Sigmoid colon (tissue), 7 donors: ENCODE measurements around the gene AADACL4. TPM values are rescaled to one million over a fixed set of nuclear protein-coding genes. Genes with fewer than 3 reads are reported as not detected.

Experiments
- DNase-seq: peaks from one replicate; pipeline ENCODE4 v3.0.0-alpha.2; 2019
- H3K27ac ChIP-seq, 4 donors: fragments of 200-600 bp; sonication (generic); one replicate each; pipeline ENCODE4 v1.5.1; 2016 to 2019; ENCODE audit warnings: mild to moderate bottlenecking in 1 of 4
- H3K27me3 ChIP-seq, 3 donors: fragments of 200-600 bp; sonication (generic); one replicate each; pipeline ENCODE4 v1.5.1; 2019; ENCODE audit warnings: mild to moderate bottlenecking in 1 of 3
- H3K36me3 ChIP-seq, 4 donors: fragments of 200-600 bp; sonication (generic); one replicate each; pipeline ENCODE4 v1.5.1; 2016 to 2019
- H3K4me1 ChIP-seq, 4 donors: fragments of 200-600 bp; sonication (generic); one replicate each; pipeline ENCODE4 v1.5.1; 2017 to 2019
- H3K4me3 ChIP-seq, 4 donors: fragments of 200-600 bp; sonication (generic); one replicate each; pipeline ENCODE4 v1.5.1; 2017 to 2019; ENCODE audit warnings: mild to moderate bottlenecking in 2 of 4, moderate library complexity in 1 of 4
- H3K9me3 ChIP-seq, 4 donors: fragments of 200-600 bp in 3 of 4; sonication (generic) in 3 of 4; one replicate each; pipeline versions ENCODE4 v1.5.1 to v1.6.1; 2013 to 2019
- CTCF ChIP-seq, 4 experiments: fragments of 450-650 bp in 3 of 4; fragments of 200-600 bp in 1 of 4; IDR thresholded peaks; one replicate each; pipeline ENCODE4 v1.5.1; 2016 to 2019; ENCODE audit warnings: antibody characterized with exemption in 4 of 4, mild to moderate bottlenecking in 3 of 4, moderate library complexity in 2 of 4
- EP300 ChIP-seq, 4 donors: sonication (generic); formaldehyde crosslinking; IDR thresholded peaks; one replicate each; pipeline ENCODE4 v1.6.1; 2017; ENCODE audit warnings: antibody characterized with exemption in 4 of 4
- POLR2A ChIP-seq, 2 donors: fragments of 450-650 bp; IDR thresholded peaks; one replicate each; pipeline ENCODE4 v1.6.1; 2016; ENCODE audit warnings: antibody characterized with exemption in 2 of 2, mild to moderate bottlenecking in 2 of 2, moderate library complexity in 2 of 2
- POLR2AphosphoS5 ChIP-seq, 4 donors: sonication (generic); formaldehyde crosslinking; IDR thresholded peaks; one replicate each; pipeline ENCODE4 v1.6.1; 2017; ENCODE audit warnings: antibody characterized with exemption in 4 of 4
- WGBS, 2 donors: extraction: QIAGEN DNeasy Blood & Tissue Kit; methylation state at CpG; one replicate each; pipeline ENCODE4 v1.1.7; 2013; 5-methylcytosine and 5-hydroxymethylcytosine counted together
- intact Hi-C: fragments of 100-400 bp; cut with DNase I; formaldehyde crosslinking; loops from one replicate; pipeline ENCODE4 v1.15.1; 2023
- polyA plus RNA-seq, 3 donors: library from polyadenylated mRNA; stranded (reverse); fragments of 200-250 nt; gene quantifications; one replicate each; pipeline ENCODE4 v1.2.3, GENCODE V29; 2013
- total RNA-seq, 4 donors: library from RNA; depleted of rRNA; stranded (reverse); fragments of >200 nt; gene quantifications; one replicate each; pipeline ENCODE4 v1.1.0, GENCODE V29; 2016
- donor health status: healthy with polysubstance abuse.
- donor health status: Bipolar disorder and iron deficiency.
- donor health status: healthy.

AADACL4 gene
- total RNA-seq (not detected), polyA plus RNA-seq (under 1 TPM in 1 of 3 donors, not detected in 2; 0.04 TPM)

GRCh38 chr1:12643785-12644184, at the start of gene AADACL4:
AADACL4 (plus strand) TSS chr1:12644085; CDS start chr1:12644547, 462 bp downstream.
- no peaks in the 10 kb centered on the region for H3K4me1 ChIP-seq
- DNase-seq: no peak
- TF ChIP-seq EP300 (IDR thresholded peaks at IDR 0.05) (no peak), POLR2AphosphoS5 (IDR thresholded peaks at IDR 0.05) (no peak), CTCF (IDR thresholded peaks at IDR 0.05) (no peak), POLR2A (IDR thresholded peaks at IDR 0.05) (no peak)
- peaks cover 0 to 10% (median 1%) of the 10 kb centered on the region in 4 donors for H3K9me3 ChIP-seq
- no peak within 1 kb of the TSS for H3K4me3 ChIP-seq
- no peak within 1 kb of the TSS for H3K27ac ChIP-seq
- WGBS, 2 donors: 85 to 87% methylated on average over 7 of the region's 7 CpGs
- intact Hi-C loops: no loop called here
- H3K27me3 ChIP-seq: no peaks in the 10 kb centered on the region
- H3K36me3 ChIP-seq: no peaks in the 10 kb centered on the region

- Histone ChIP-seq H3K27ac (peak overlapping the region; percentile 90 to 99 (median 94)), H3K36me3 (no peaks in the 10 kb centered on the region), H3K27me3 (no peaks in the 10 kb centered on the region), H3K4me1 (peaks cover 0 to 100% (median 94%) of the 10 kb centered on the region in 4 donors), H3K4me3 (peak overlapping the region in 2 of 4 donors; percentile 46 to 47), H3K9me3 (no peaks in the 10 kb centered on the region)
- TF ChIP-seq CTCF (IDR thresholded peaks at IDR 0.05) (no peak), POLR2A (IDR thresholded peaks at IDR 0.05) (no peak), POLR2AphosphoS5 (IDR thresholded peaks at IDR 0.05) (no peak), EP300 (IDR thresholded peaks at IDR 0.05) (no peak)
- WGBS, 2 donors: 90% methylated on average over 6 of the region's 6 CpGs
- intact Hi-C loops: loop anchor here (5.0 kb wide), 1 partner anchor 37 kb away; no protein-coding TSS in a partner anchor
- DNase-seq: no peak
Measured at GRCh38 chr1:12594490-12594889, 49.4 kb upstream of the AADACL4 start.

- TF ChIP-seq POLR2A (IDR thresholded peaks at IDR 0.05) (no peak), CTCF (IDR thresholded peaks at IDR 0.05) (no peak), POLR2AphosphoS5 (IDR thresholded peaks at IDR 0.05) (peak in 3 of 4 donors; percentile 62 to 73 (median 64)), EP300 (IDR thresholded peaks at IDR 0.05) (peak in 1 of 4 donors; percentile 24)
- H3K4me1 ChIP-seq: peaks cover 0 to 100% (median 98%) of the 10 kb centered on the region in 4 donors
- no peaks in the 10 kb centered on the region for H3K9me3 ChIP-seq
- H3K4me3 ChIP-seq: peak overlapping the region; percentile 15 to 47 (median 42)
- intact Hi-C loops: loop anchor here (1.0 to 5.0 kb wide), 3 partner anchors 23 to 118 kb away; partner anchors contain the start of gene DHRS3
- DNase-seq: peak; percentile 86
- no peaks in the 10 kb centered on the region for H3K27me3 ChIP-seq
- H3K36me3 ChIP-seq: no peaks in the 10 kb centered on the region
- 4 to 7% methylated on average over 47 of the region's 47 CpGs for WGBS, 2 donors
- peak overlapping the region; percentile 90 to 99 (median 94) for H3K27ac ChIP-seq
Measured at GRCh38 chr1:12594966-12595756, 48.7 kb upstream of the AADACL4 start.

- DNase-seq: no peak
- peak overlapping the region; percentile 90 to 99 (median 94) for H3K27ac ChIP-seq
- peaks cover 0 to 100% (median 98%) of the 10 kb centered on the region in 4 donors for H3K4me1 ChIP-seq
- no peaks in the 10 kb centered on the region for H3K36me3 ChIP-seq
- H3K27me3 ChIP-seq: no peaks in the 10 kb centered on the region
- WGBS, 2 donors: 2 to 5% methylated on average over 18 of the region's 18 CpGs
- TF ChIP-seq CTCF (IDR thresholded peaks at IDR 0.05) (no peak), POLR2A (IDR thresholded peaks at IDR 0.05) (no peak), EP300 (IDR thresholded peaks at IDR 0.05) (no peak), POLR2AphosphoS5 (IDR thresholded peaks at IDR 0.05) (no peak)
- no peaks in the 10 kb centered on the region for H3K9me3 ChIP-seq
- peak overlapping the region; percentile 15 to 47 (median 42) for H3K4me3 ChIP-seq
- intact Hi-C loops: loop anchor here (1.0 to 5.0 kb wide), 2 partner anchors 23 to 118 kb away; partner anchors contain the start of gene DHRS3
Measured at GRCh38 chr1:12595757-12596006, 48.2 kb upstream of the AADACL4 start.
